GM21423 (cell line): ENCODE data around the gene STK11IP.

Source experiments
- ATAC-seq: cut with Tn5 transposase; IDR thresholded peaks from one replicate; pipeline ENCODE4 v1.9.1; 2021; ENCODE audit warnings: mild to moderate bottlenecking, moderate library complexity; ENCODE audit not compliant: unreplicated experiment

Gene STK11IP

GRCh38 chr2:219631406-219631891 lies 33.8 kb downstream of the STK11IP start:
- ATAC-seq, result no peak

- no peak for ATAC-seq
Observed at GRCh38 chr2:219631904-219632759, 34.5 kb downstream of the STK11IP start.

- ATAC-seq, result no peak
Observed at GRCh38 chr2:219632760-219633105, 35.1 kb downstream of the STK11IP start.

GRCh38 chr2:219633276-219634065 lies 35.8 kb downstream of the STK11IP start:
- no peak for ATAC-seq

GRCh38 chr2:219634171-219634940 lies 36.7 kb downstream of the STK11IP start:
- no peak for ATAC-seq

- no peak for ATAC-seq
Observed at GRCh38 chr2:219634951-219635751, 37.5 kb downstream of the STK11IP start.

GRCh38 chr2:219636144-219636915 lies 38.7 kb downstream of the STK11IP start:
- ATAC-seq, result no peak

- no peak for ATAC-seq
Observed at GRCh38 chr2:219636941-219637841, 39.5 kb downstream of the STK11IP start.

GRCh38 chr2:219637842-219638185 lies 40.2 kb downstream of the STK11IP start:
- no peak for ATAC-seq

- ATAC-seq, result no peak
Observed at GRCh38 chr2:219638217-219638947, 40.7 kb downstream of the STK11IP start.

- ATAC-seq, result no peak
Observed at GRCh38 chr2:219638948-219639755, 41.5 kb downstream of the STK11IP start.

- no peak for ATAC-seq
Observed at GRCh38 chr2:219641390-219642068, 43.9 kb downstream of the STK11IP start.

GRCh38 chr2:219642069-219642454 lies 44.4 kb downstream of the STK11IP start:
- ATAC-seq, result no peak

- peak; percentile 98 for ATAC-seq
Observed at GRCh38 chr2:219642465-219643083, 44.9 kb downstream of the STK11IP start.

GRCh38 chr2:219643084-219643473 lies 45.4 kb downstream of the STK11IP start:
- ATAC-seq, result no peak

GRCh38 chr2:219643788-219644398 lies 46.2 kb downstream of the STK11IP start:
- ATAC-seq, result no peak
